Kidney epithelial cell (primary cell): ENCODE measurements around the gene TMEM87B. TPM values are rescaled to one million over a fixed set of nuclear protein-coding genes. Genes with fewer than 3 reads are reported as not detected.

ENCODE experiments used
- DNase-seq: peaks from one replicate; pipeline ENCODE4 v3.0.0-alpha.2; 2010; ENCODE audit warnings: low read depth
- H3K27me3 ChIP-seq: 2 replicates; pipeline ENCODE4 v1.6.0; 2011; ENCODE audit warnings: low read length; ENCODE audit not compliant: control insufficient read depth, insufficient read depth
- H3K36me3 ChIP-seq: 2 replicates; pipeline ENCODE4 v1.5.1; 2011; ENCODE audit warnings: low read length; ENCODE audit not compliant: control insufficient read depth, insufficient read depth
- H3K4me3 ChIP-seq: 2 replicates; pipeline ENCODE4 v1.5.1; 2011; ENCODE audit warnings: low read depth, mild to moderate bottlenecking, control low read depth, low read length
- CTCF ChIP-seq: IDR thresholded peaks from 2 replicates; pipeline ENCODE4 v1.5.1; 2011; ENCODE audit warnings: mild to moderate bottlenecking, moderate library complexity, low read length, control low read depth, inconsistent platforms; ENCODE audit not compliant: insufficient read depth, poor library complexity, severe bottlenecking
- total RNA-seq: library from RNA; depleted of rRNA; stranded (reverse); fragments of >200 nt; gene quantifications from 2 replicates; pipeline ENCODE4 v1.2.3, GENCODE V29; 2015

Gene TMEM87B
- total RNA-seq, 1 donor from 2014 or later = 24.5 TPM

DNA sequence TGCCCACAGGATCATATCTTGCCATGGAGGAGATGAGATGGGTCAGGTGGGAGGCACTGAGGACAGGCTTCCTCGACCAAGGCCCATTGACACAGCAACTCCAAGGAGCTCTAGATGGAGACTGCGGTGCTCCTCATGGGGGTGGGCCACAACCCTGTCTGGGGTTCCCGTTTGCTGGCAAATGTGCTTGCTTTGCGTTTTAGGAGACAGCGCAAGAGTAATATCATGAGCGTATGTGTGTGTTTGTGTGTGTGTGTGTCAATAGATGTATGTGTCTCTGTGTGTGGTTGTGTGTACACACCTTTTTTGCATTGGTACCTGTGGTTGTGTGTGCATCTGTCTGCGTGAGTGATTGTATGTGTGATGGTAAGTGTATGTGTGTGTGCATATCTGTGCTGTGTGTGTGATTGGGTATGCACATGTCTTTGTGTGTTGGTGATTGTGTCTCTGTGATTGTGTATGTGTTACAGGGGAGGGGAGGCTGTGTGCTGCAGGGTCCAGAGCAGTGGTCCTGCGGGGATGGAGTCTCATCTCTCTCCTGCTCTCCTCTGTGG, 87.5 kb downstream of the TMEM87B start:
- no peak for DNase-seq
- TF ChIP-seq CTCF = no peak
- H3K27me3 ChIP-seq = peaks cover 26% of the 10 kb centered on the region
- no peaks in the 10 kb centered on the region for H3K36me3 ChIP-seq
- H3K4me3 ChIP-seq = no peak overlapping the region

DNA sequence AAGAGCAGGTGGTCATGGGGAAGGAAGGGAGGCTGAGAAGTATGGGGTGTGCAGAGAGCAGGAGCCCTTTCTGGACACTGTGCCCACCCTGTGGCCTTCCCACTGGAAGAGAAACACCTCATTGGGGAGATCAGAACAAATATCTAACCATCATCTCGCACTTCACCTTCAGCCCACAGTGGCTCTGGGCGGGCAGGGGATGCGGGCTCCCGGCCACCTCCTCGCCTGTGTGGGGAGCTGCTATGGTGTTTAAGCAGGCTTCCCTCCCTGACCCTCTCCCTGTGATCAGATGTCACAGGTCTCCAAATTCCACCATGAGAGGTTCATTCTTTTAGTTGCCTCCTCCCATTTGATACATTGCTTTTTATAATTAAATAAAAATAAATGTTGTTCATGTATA, 88.1 kb downstream of the TMEM87B start:
- Histone ChIP-seq H3K27me3 (peaks cover 21% of the 10 kb centered on the region), H3K36me3 (no peaks in the 10 kb centered on the region), H3K4me3 (no peak overlapping the region)
- no peak for DNase-seq
- TF ChIP-seq CTCF = no peak

DNA sequence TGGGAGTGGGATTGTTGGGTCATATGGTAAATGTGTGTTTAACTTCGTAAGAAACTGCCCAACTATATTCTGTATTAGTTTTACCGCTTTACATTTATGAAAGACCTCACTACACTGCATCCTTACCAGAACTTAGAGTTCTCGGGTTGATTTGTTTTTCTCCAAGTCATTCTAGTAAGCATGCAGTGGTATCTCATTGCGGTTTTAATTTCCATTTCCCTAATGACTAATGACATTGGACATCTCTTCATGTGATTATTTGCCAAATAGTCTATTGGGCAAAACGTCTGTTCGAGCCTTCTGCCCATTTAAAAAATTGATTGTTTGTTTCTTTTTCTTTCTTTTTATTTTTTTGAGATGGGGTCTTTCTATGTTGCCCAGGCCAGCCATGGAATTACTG, 89.9 kb downstream of the TMEM87B start:
- no peak for DNase-seq
- TF ChIP-seq CTCF = no peak
- H3K4me3 ChIP-seq = no peak overlapping the region
- H3K27me3 ChIP-seq = peaks cover 12% of the 10 kb centered on the region
- no peaks in the 10 kb centered on the region for H3K36me3 ChIP-seq

- DNase-seq = no peak
- Histone ChIP-seq H3K36me3 (no peaks in the 10 kb centered on the region), H3K27me3 (no peaks in the 10 kb centered on the region), H3K4me3 (no peak overlapping the region)
- no peak for TF ChIP-seq CTCF
Measured at GRCh38 chr2:112147382-112148168, 92.5 kb downstream of the TMEM87B start.

DNA sequence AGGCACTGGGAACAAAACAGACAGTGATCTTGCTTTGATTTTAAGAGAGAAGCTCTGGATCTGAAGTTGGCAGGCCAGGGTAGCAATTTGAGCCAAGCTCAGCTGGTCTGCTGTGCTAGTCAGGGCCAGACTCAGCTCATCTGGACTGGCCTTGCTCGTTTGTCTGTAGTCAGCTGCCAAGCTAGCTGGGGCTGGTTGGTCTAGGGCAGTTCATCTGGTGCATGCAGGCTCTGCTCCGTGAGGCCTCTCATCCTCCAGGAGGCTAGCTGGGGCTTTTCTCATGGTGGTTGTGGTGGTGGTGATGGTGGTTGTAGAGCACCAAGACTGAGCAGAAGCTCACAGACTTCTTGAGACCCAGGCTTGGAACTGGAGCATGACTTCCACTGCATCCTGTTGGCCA, 93.4 kb downstream of the TMEM87B start:
- Histone ChIP-seq H3K4me3 (no peak overlapping the region), H3K27me3 (no peaks in the 10 kb centered on the region), H3K36me3 (no peaks in the 10 kb centered on the region)
- TF ChIP-seq CTCF = no peak
- DNase-seq = no peak
